DMS 273 treated with DMSO at 0.1 percent for 48 hours (cell line): ENCODE measurements around the gene HHIPL2.

Source experiments
- DNase-seq: peaks from one replicate; lab custom pipeline; 2025; lab: John Stamatoyannopoulos, UW

Gene HHIPL2

DNA sequence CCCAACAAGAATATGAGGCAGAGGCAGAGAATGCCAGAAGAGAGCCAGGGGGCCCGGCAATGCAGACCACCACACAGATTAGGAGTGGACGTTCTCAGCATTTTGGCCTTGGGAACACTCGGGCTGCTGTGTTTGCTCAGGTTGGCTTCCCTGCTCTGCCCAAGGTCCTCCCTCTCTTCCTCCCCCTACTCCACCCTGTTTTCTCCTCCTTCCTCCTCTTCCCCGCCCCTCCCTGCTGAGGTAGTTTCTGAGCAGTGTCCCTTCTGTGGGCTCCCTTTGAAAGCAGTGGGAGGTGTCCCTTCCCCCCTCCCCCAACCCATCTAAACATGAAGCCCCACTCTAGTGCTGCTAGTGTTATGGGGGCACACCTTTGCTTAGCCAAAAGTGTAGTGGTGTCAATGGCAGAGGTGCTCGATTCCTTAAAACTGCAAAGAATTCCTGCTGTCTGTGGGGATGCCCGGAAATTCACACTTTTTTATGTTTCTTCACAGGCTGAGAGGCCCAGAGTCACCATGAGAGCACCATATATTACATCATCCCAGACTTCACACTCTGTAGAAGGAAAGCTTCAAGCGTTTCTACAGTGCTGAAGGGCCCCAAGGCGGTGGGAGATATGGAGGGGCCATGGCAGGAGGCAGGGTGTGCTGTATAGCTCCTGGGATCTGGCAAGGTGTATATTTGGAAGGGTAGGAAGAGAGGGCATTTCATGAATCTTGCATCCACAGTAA lies at the start of gene HHIPL2:
Gene HHIPL2 (minus strand): TSS at position 161 of the 728 bp plus-strand sequence. CDS start 60 bp downstream, at position 101.
- no peak for DNase-seq

DNA sequence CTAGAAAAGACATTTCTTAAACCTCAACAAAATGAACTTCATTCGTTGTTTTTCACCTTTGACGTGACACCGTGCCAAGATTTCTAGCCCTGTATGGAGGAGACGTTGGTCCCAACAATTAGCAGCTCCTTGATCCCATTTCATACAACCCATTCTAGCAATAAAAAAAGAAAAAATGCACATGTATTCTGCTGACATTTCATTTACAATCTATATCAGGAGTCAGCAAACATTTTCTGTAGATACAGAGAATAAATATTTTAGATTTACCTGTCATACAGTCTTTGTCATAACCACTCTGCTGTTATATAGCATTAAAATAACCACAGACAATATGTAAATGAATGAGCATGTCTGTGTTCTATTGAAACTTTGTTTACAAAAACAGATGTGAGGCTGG lies 48.8 kb upstream of the HHIPL2 start:
- DNase-seq, result no peak

GRCh38 chr1:222594789-222595188 lies 46.9 kb upstream of the HHIPL2 start:
- DNase-seq, result no peak

DNA sequence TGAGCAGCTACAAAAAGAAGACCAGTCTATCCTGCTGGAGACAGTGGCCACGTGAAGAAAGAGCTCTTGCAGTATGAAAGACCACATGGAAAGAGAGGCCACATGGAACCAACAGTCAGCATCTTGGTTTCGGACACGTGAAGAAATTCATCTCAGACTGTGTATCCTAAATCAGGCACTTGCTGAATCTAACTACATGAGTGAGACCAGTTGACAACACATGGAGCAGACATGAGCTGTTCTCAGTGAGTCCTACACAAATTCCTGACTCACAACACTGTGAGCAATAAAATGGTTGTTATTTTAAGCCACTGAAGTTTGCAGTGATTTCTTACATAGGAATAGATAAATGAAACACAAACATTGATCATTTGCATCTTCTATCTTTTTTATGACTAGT lies 44.3 kb upstream of the HHIPL2 start:
- DNase-seq, result no peak

GRCh38 chr1:222589462-222590302 lies 41.8 kb upstream of the HHIPL2 start, which contains the start of gene TAF1A:
TSS of gene TAF1A (minus strand) at chr1:222589933.
- peak; percentile 83 for DNase-seq

DNA sequence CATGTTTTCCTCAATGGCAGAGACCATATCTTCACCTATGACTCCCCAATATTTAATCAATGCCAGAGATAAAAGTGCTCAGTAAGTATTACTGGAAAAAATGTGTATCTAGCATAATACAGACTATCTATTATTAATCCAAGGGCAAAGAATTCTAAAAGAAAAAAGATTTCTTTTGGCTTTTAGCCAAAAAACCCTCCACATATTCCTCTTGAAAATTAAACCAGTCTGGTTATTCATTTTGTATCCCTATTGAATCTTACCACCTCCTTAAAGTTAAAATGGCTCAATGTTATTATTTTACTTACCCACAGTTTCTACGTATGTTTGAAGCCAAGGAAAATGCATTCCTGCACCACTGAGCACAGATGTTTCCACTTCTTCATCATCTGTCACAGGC lies 40.2 kb upstream of the HHIPL2 start:
- DNase-seq, result no peak

- no peak for DNase-seq
Observed at GRCh38 chr1:222586842-222587241, 38.9 kb upstream of the HHIPL2 start.

DNA sequence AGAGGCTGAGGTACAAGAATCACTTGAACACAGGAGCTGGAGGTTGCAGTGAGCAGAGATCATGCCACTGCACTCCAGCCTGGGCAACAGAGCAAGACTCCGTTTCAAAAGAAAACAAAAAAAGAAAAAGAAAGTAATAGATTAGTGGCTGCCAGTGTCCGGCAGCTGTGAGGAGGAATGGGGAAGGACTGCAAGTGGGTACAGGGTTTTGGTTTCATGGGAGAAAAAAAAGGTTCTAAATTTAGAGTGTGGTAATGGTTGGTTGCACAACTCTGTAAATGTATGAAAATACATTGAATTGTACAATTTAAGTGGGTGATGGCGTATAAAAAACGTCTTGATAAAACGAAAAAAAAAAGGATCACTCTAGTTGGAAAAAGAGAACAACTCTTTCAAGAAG lies 35.2 kb upstream of the HHIPL2 start:
- DNase-seq, result no peak

DNA sequence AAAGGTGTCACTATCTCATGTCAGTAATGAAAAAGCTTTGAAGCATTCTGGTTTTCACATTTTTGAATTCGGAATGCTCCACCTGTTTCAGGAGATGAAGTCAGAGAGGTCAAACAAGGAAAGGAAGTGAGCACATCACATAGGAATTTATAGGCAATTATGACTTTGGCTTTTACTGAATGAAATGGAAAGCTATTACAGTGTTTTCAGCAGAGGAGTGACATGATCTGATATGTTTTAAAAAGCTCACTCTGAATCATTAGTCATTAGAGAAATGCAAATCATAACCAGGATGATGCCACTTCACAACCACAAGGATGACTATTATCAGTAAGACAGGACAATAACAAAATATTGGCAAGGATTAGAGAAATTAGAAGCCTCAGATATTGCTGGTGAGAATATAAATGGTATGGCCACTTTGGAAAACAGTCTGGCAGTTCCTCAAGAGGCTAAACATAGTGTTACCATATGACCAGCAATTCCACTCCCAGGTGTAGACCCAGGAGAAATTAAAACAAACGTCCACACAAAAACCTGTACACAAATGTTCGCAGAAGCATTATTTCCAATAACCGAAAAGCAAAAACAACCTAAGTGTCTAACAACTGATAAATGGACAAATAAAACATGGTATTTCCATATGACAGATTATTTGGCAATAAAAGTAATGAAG lies 34.3 kb upstream of the HHIPL2 start:
- DNase-seq, result no peak

- no peak for DNase-seq
Observed at GRCh38 chr1:222579316-222579715, 31.4 kb upstream of the HHIPL2 start.

GRCh38 chr1:222570837-222571236 lies 22.9 kb upstream of the HHIPL2 start:
- DNase-seq, result no peak

DNA sequence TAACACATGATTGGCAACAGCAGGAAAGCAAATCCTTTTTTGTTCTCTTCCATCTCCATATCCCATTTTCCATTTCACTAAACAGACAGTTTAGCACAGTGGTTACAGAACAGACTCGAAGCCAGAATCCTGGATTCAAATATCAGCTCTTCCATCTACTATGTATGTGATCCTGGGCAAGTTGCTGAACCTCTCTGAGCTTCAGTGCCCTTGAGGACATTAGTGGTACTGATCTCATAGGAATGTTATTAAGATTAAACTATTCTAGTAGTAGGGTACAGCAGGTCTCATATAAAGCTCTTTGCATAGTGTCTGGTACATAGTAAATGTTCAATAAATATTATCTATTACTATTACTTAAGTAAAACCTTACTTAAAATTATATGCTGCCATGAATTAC lies 13.8 kb upstream of the HHIPL2 start:
- DNase-seq, result no peak

DNA sequence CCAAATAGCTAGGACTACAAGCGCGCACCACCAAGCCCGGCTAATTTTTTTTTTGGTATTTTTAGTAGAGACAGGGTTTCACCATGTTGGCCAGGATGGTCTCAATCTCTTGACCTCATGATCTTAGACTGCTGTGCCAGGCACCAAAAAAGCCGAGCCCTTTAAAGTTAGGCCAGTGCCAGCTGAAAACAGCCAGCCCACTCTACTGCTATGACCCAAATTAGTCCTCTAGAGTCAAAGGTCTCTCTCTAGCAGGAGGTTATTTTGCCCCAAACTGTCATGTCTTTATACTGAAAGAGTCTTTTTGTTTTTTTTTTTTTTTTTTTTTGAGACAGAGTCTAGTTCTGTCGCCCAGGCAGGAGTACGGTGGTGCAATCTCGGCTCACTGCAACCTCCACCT lies 9.7 kb upstream of the HHIPL2 start:
- no peak for DNase-seq

- no peak for DNase-seq
Observed at GRCh38 chr1:222557148-222557547, 9.2 kb upstream of the HHIPL2 start.

GRCh38 chr1:222555992-222556615 lies 8.2 kb upstream of the HHIPL2 start:
- DNase-seq, result no peak

GRCh38 chr1:222554177-222554576 lies 6.3 kb upstream of the HHIPL2 start:
- no peak for DNase-seq

- DNase-seq, result no peak
Observed at GRCh38 chr1:222552882-222553281, 5.0 kb upstream of the HHIPL2 start.

- DNase-seq, result no peak
Observed at GRCh38 chr1:222547260-222547614, 667 bp downstream of the HHIPL2 start.

GRCh38 chr1:222546548-222547259 lies 1.2 kb downstream of the HHIPL2 start:
- DNase-seq, result peak; percentile 31

- DNase-seq, result no peak
Observed at GRCh38 chr1:222546091-222546490, 1.8 kb downstream of the HHIPL2 start.

GRCh38 chr1:222543817-222544216 lies 4.1 kb downstream of the HHIPL2 start:
- no peak for DNase-seq

GRCh38 chr1:222540598-222540995 lies 7.3 kb downstream of the HHIPL2 start:
- no peak for DNase-seq
